ENCODE results near the gene ANKRD11.
"Not testable (repeated sequence)": the region's sequence is repeated elsewhere in the genome, so short reads cannot be mapped to it uniquely, and the experiment has no call there.

Gene ANKRD11

DNA sequence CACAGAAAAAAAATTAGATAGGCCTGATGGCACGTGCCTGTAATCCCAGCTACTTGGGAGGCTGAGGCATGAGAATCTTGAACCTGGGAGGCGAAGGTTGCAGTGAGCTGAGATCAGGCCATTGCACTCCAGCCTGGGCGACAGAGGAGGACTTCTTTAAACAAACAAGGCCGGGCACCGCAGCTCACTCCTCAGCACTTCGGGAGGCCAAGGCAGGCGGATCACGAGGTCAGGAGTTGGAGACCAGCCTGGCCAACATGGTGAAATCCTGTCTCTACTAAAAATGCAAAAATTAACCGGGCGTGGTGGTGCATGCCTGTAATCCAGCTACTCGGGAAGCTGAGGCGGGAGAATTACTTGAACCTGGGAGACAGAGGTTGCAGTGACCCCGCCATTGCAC lies 246.1 kb downstream of the ANKRD11 start:
- H3K9me3 Mint-ChIP-seq; H3K27me3 Mint-ChIP-seq; DNase-seq; ATAC-seq; H3K27ac Mint-ChIP-seq; H3K36me3 Mint-ChIP-seq (ENCODE audit: low read depth); H3K4me3 Mint-ChIP-seq: not testable (repeated sequence)
- peaks cover 31% of the 10 kb centered on the region for H3K4me1 Mint-ChIP-seq

GRCh38 chr16:89243664-89244063 lies 246.7 kb downstream of the ANKRD11 start:
- Mint-ChIP-seq H3K36me3 (ENCODE audit: low read depth) (no peaks in the 10 kb centered on the region), H3K4me3 (no peak overlapping the region), H3K27me3 (no peaks in the 10 kb centered on the region), H3K9me3 (no peaks in the 10 kb centered on the region), H3K4me1 (peaks cover 31% of the 10 kb centered on the region), H3K27ac (no peak overlapping the region)
- no peak for DNase-seq
- no peak for ATAC-seq

- Mint-ChIP-seq H3K36me3 (ENCODE audit: low read depth) (no peaks in the 10 kb centered on the region), H3K4me3 (peak overlapping the region; percentile 29), H3K4me1 (peaks cover 29% of the 10 kb centered on the region), H3K9me3 (no peaks in the 10 kb centered on the region), H3K27me3 (no peaks in the 10 kb centered on the region), H3K27ac (peak overlapping the region; percentile 54)
- DNase-seq (no peak), ATAC-seq (no peak)
Observed at GRCh38 chr16:89242795-89243200, 247.6 kb downstream of the ANKRD11 start.

GRCh38 chr16:89241187-89242007 lies 249.0 kb downstream of the ANKRD11 start:
- H3K36me3 Mint-ChIP-seq (ENCODE audit: low read depth), result no peaks in the 10 kb centered on the region
- peak; percentile 87 for ATAC-seq
- peaks cover 27% of the 10 kb centered on the region for H3K4me1 Mint-ChIP-seq
- H3K27me3 Mint-ChIP-seq, result no peaks in the 10 kb centered on the region
- DNase-seq, result peak; percentile 73
- H3K27ac Mint-ChIP-seq, result peak overlapping the region; percentile 98
- peak overlapping the region; percentile 99 for H3K4me3 Mint-ChIP-seq
- no peaks in the 10 kb centered on the region for H3K9me3 Mint-ChIP-seq

- ATAC-seq (no peak), DNase-seq (no peak)
- H3K4me3 Mint-ChIP-seq, result no peak overlapping the region
- no peaks in the 10 kb centered on the region for H3K27me3 Mint-ChIP-seq
- no peak overlapping the region for H3K27ac Mint-ChIP-seq
- no peaks in the 10 kb centered on the region for H3K9me3 Mint-ChIP-seq
- H3K36me3 Mint-ChIP-seq (ENCODE audit: low read depth), result peaks cover 14% of the 10 kb centered on the region
- peaks cover 18% of the 10 kb centered on the region for H3K4me1 Mint-ChIP-seq
Observed at GRCh38 chr16:89237733-89238132, 252.6 kb downstream of the ANKRD11 start.

- no peaks in the 10 kb centered on the region for H3K27me3 Mint-ChIP-seq
- DNase-seq (no peak), ATAC-seq (no peak)
- peaks cover 34% of the 10 kb centered on the region for H3K36me3 Mint-ChIP-seq (ENCODE audit: low read depth)
- H3K4me3 Mint-ChIP-seq, result no peak overlapping the region
- H3K4me1 Mint-ChIP-seq, result peaks cover 3% of the 10 kb centered on the region
- H3K9me3 Mint-ChIP-seq, result no peaks in the 10 kb centered on the region
- no peak overlapping the region for H3K27ac Mint-ChIP-seq
Observed at GRCh38 chr16:89233678-89234490, 256.5 kb downstream of the ANKRD11 start.

DNA sequence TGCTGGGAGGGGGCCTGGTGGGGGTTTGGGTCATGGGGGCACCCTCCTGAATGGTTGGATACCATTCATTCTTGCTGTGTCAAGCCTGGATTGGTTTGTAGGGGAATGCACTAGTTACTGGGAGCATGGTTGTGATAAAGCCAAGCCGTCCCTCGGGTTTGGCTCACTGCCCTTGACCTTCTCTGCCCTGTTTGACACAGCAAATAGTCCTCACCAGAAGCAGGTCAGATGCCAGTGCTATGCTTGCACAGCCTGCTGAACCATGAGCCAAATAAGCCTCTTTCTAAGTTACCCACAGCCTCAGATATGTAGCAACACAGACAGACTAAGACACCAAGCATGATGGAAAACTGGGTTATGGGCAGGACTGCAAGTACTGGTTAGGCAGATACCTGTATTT lies 258.3 kb downstream of the ANKRD11 start:
- H3K27me3 Mint-ChIP-seq, result no peaks in the 10 kb centered on the region
- no peak overlapping the region for H3K27ac Mint-ChIP-seq
- DNase-seq (no peak), ATAC-seq (no peak)
- H3K4me3 Mint-ChIP-seq, result no peak overlapping the region
- H3K9me3 Mint-ChIP-seq, result peaks cover 10% of the 10 kb centered on the region
- H3K4me1 Mint-ChIP-seq, result peaks cover 3% of the 10 kb centered on the region
- H3K36me3 Mint-ChIP-seq (ENCODE audit: low read depth), result peaks cover 52% of the 10 kb centered on the region

GRCh38 chr16:89230255-89230654 lies 260.1 kb downstream of the ANKRD11 start:
- Mint-ChIP-seq H3K4me1 (peaks cover 2% of the 10 kb centered on the region), H3K4me3 (no peak overlapping the region), H3K27ac (no peak overlapping the region), H3K36me3 (ENCODE audit: low read depth) (peaks cover 66% of the 10 kb centered on the region), H3K9me3 (peaks cover 16% of the 10 kb centered on the region), H3K27me3 (no peaks in the 10 kb centered on the region)
- DNase-seq (no peak), ATAC-seq (no peak)

DNA sequence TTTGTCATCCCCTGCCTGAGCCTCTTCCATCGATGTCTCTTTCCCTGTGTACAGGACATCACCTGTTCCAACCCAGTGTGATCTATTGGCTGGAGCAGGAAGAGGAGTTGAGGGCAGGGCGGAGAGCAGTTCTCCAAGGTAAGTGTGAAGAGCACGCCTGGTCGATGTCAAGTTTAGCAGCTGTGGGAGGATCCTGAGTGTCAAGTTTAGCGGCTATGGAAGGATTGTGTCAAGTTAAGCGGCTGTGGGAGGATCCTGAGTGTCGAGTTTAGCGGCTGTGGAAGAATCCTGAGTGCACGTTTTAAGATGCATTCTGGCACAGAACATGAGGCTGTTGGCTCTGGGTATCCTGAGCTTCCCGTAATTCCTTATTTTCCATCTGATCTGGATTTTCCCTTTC lies 265.7 kb downstream of the ANKRD11 start:
- ATAC-seq, result no peak
- peaks cover 2% of the 10 kb centered on the region for H3K4me1 Mint-ChIP-seq
- H3K27ac Mint-ChIP-seq, result no peak overlapping the region
- H3K27me3 Mint-ChIP-seq, result no peaks in the 10 kb centered on the region
- DNase-seq, result no peak
- peaks cover 16% of the 10 kb centered on the region for H3K9me3 Mint-ChIP-seq
- H3K4me3 Mint-ChIP-seq, result no peak overlapping the region
- H3K36me3 Mint-ChIP-seq (ENCODE audit: low read depth), result peaks cover 63% of the 10 kb centered on the region

GRCh38 chr16:89222931-89223330 lies 267.4 kb downstream of the ANKRD11 start:
- Mint-ChIP-seq H3K9me3 (peaks cover 7% of the 10 kb centered on the region), H3K4me3 (no peak overlapping the region), H3K4me1 (peaks cover 9% of the 10 kb centered on the region), H3K36me3 (ENCODE audit: low read depth) (peaks cover 51% of the 10 kb centered on the region), H3K27ac (no peak overlapping the region), H3K27me3 (no peaks in the 10 kb centered on the region)
- DNase-seq, result no peak
- ATAC-seq, result no peak

DNA sequence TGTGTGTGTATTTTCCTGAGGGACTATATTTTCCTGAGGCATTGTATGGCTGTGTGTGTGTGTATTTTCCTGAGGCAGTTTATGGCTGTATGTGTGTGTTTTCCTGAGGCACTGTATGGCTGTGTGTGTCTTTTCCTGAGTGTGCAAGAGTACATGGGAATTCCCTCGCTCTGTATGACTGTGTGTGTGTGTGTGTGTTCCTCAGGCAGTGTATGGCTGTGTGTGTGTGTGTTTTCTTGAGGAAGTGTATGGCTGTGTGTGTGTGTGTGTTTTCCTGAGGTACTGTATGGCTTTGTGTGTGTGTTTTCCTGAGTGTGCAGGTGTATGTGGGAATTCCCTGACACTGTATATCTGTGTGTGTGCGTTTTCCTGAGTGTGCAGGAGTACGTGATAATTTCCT lies 268.8 kb downstream of the ANKRD11 start:
- no peaks in the 10 kb centered on the region for H3K27me3 Mint-ChIP-seq
- H3K4me3 Mint-ChIP-seq, result no peak overlapping the region
- DNase-seq (no peak), ATAC-seq (no peak)
- peaks cover 2% of the 10 kb centered on the region for H3K9me3 Mint-ChIP-seq
- H3K36me3 Mint-ChIP-seq (ENCODE audit: low read depth), result peaks cover 38% of the 10 kb centered on the region
- H3K27ac Mint-ChIP-seq, result no peak overlapping the region
- H3K4me1 Mint-ChIP-seq, result peaks cover 14% of the 10 kb centered on the region

DNA sequence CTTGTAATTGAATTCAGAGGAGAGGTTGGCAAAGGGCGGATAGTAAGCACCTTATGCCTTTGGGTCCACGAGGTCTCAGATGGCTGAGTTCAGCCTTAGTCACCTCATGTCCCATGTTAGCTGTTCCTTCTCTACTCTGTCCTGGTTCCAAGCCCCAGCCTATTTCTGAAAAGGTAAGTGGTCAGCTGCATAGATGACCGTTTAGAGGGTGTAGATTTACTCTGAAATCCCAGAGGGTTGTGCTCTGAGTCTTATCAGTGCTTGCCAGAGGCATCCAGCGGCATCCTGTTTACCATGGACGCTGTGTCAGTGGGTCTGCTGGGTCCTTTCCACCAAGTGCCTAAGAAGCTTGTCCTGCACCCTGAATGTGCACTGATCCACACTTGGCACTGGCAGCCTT lies 271.0 kb downstream of the ANKRD11 start:
- Mint-ChIP-seq H3K4me1 (peaks cover 27% of the 10 kb centered on the region), H3K9me3 (no peaks in the 10 kb centered on the region), H3K4me3 (peak overlapping the region; percentile 58), H3K27ac (no peak overlapping the region), H3K27me3 (no peaks in the 10 kb centered on the region), H3K36me3 (ENCODE audit: low read depth) (peaks cover 21% of the 10 kb centered on the region)
- DNase-seq, result no peak
- no peak for ATAC-seq

Data from activated naive CD8-positive, alpha-beta T cell treated with anti-CD3 and anti-CD28 coated beads, Interleukin-2, amount 50 U/mL, for 24 hours (primary cell).